GM18511 (cell line): ENCODE results near the gene KIAA1958.

Source experiments
- ATAC-seq: cut with Tn5 transposase; IDR thresholded peaks from one replicate; pipeline ENCODE4 v1.9.1; 2021; ENCODE audit warnings: mild to moderate bottlenecking, moderate library complexity; ENCODE audit not compliant: unreplicated experiment

The KIAA1958 gene

GRCh38 chr9:112717661-112718331 is 231.2 kb downstream of the KIAA1958 start, which contains the start of gene INIP:
INIP (minus strand) TSS chr9:112718117; CDS start chr9:112716485, 1,632 bp downstream.
- ATAC-seq = peak; percentile 93
